Measurements from ENCODE around the gene CDH8. TPM values are rescaled to one million over a fixed set of nuclear protein-coding genes. Genes with fewer than 3 reads are reported as not detected.

The CDH8 gene
- total RNA-seq, 1 experiment from 2014 or later: 5.7 TPM

GRCh38 chr16:62034231-62035114 lies 1.8 kb downstream of the CDH8 start:
- H3K4me2 ChIP-seq (ENCODE audit: low read length): no peak overlapping the region
- DNase-seq: no peak

GRCh38 chr16:62033065-62033464 lies 3.2 kb downstream of the CDH8 start:
- Histone ChIP-seq H3K79me2 (ENCODE audit: low read length) (no peaks in the 10 kb centered on the region), H3K9me2 (replicated peaks; ENCODE audit: low read length) (no peaks in the 10 kb centered on the region), H3K4me2 (ENCODE audit: low read length) (no peak overlapping the region), H3K9ac (ENCODE audit: low read length) (no peak overlapping the region), H3F3A (ENCODE audit: low read length, unreplicated experiment) (no peaks in the 10 kb centered on the region), H3K27ac (ENCODE audit: low read length) (no peak overlapping the region), H3K4me1 (ENCODE audit: insufficient read depth, low read length) (no peaks in the 10 kb centered on the region), H3K27me3 (ENCODE audit: low read length) (peaks cover 72% of the 10 kb centered on the region), H3K4me3 (ENCODE audit: low read length) (no peak overlapping the region), H3K9me3 (ENCODE audit: low read length) (no peaks in the 10 kb centered on the region), H4K20me1 (ENCODE audit: low read length) (no peaks in the 10 kb centered on the region), H3K36me3 (ENCODE audit: low read depth, low read length) (no peaks in the 10 kb centered on the region), H2AFZ (ENCODE audit: low read length) (no peak overlapping the region)
- ATAC-seq (no peak), DNase-seq (no peak)
- intact Hi-C loops (cut with micrococcal nuclease): no loop called here
- ChIA-PET CTCF (no interaction called here), POLR2A (ENCODE audit: unreplicated experiment) (no interaction called here)
- BruUV-seq (replicated peaks): no TSS peak
- no peak for TF ChIP-seq EZH2 (IDR thresholded peaks at IDR 0.05; ENCODE audit: low read length, unreplicated experiment)
- no peak for TF ChIP-seq CTCF (conservative IDR thresholded peaks at IDR 0.05; ENCODE audit: low read depth, low read length)
- no peak for TF ChIP-seq EZH2phosphoT487 (IDR thresholded peaks at IDR 0.05; ENCODE audit: borderline replicate concordance, low read length)

More at GRCh38 chr16:62034231-62035114, 1.8 kb downstream of the CDH8 start:
- ChIA-PET POLR2A (ENCODE audit: unreplicated experiment) (no interaction called here), CTCF (no interaction called here)
- Histone ChIP-seq H3K27ac (ENCODE audit: low read length) (no peak overlapping the region), H3F3A (ENCODE audit: low read length, unreplicated experiment) (no peaks in the 10 kb centered on the region), H3K9me2 (replicated peaks; ENCODE audit: low read length) (no peaks in the 10 kb centered on the region), H3K79me2 (ENCODE audit: low read length) (no peaks in the 10 kb centered on the region), H4K20me1 (ENCODE audit: low read length) (no peaks in the 10 kb centered on the region), H3K4me3 (ENCODE audit: low read length) (no peak overlapping the region), H2AFZ (ENCODE audit: low read length) (no peak overlapping the region), H3K27me3 (ENCODE audit: low read length) (peaks cover 61% of the 10 kb centered on the region), H3K36me3 (ENCODE audit: low read depth, low read length) (no peaks in the 10 kb centered on the region), H3K9ac (ENCODE audit: low read length) (no peak overlapping the region), H3K4me1 (ENCODE audit: insufficient read depth, low read length) (no peaks in the 10 kb centered on the region), H3K9me3 (ENCODE audit: low read length) (no peaks in the 10 kb centered on the region)
- no peak for ATAC-seq
- TF ChIP-seq EZH2phosphoT487 (IDR thresholded peaks at IDR 0.05; ENCODE audit: borderline replicate concordance, low read length): no peak
- TF ChIP-seq CTCF (conservative IDR thresholded peaks at IDR 0.05; ENCODE audit: low read depth, low read length): no peak
- TF ChIP-seq EZH2 (IDR thresholded peaks at IDR 0.05; ENCODE audit: low read length, unreplicated experiment): no peak
- intact Hi-C loops (cut with micrococcal nuclease): no loop called here
- no TSS peak for BruUV-seq (replicated peaks)

- CTCF ChIA-PET: no interaction called here
- H3K36me3 ChIP-seq (ENCODE audit: low read depth, low read length): no peaks in the 10 kb centered on the region
- TF ChIP-seq EZH2phosphoT487 (IDR thresholded peaks at IDR 0.05; ENCODE audit: borderline replicate concordance, low read length) (no peak), CTCF (conservative IDR thresholded peaks at IDR 0.05; ENCODE audit: low read depth, low read length) (no peak)
- no peak overlapping the region for H3K4me2 ChIP-seq (ENCODE audit: low read length)
- DNase-seq (no peak), ATAC-seq (no peak)
- POLR2A ChIA-PET (ENCODE audit: unreplicated experiment): no interaction called here
- H3K4me1 ChIP-seq (ENCODE audit: insufficient read depth, low read length): no peaks in the 10 kb centered on the region
- H3K27me3 ChIP-seq (ENCODE audit: low read length): peaks cover 77% of the 10 kb centered on the region
- H3F3A ChIP-seq (ENCODE audit: low read length, unreplicated experiment): no peaks in the 10 kb centered on the region
- H3K27ac ChIP-seq (ENCODE audit: low read length): no peak overlapping the region
- no peaks in the 10 kb centered on the region for H4K20me1 ChIP-seq (ENCODE audit: low read length)
- H3K9me2 ChIP-seq (replicated peaks; ENCODE audit: low read length): no peaks in the 10 kb centered on the region
- H3K9ac ChIP-seq (ENCODE audit: low read length): no peak overlapping the region
- H3K79me2 ChIP-seq (ENCODE audit: low read length): no peaks in the 10 kb centered on the region
- H3K4me3 ChIP-seq (ENCODE audit: low read length): no peak overlapping the region
- no peak overlapping the region for H2AFZ ChIP-seq (ENCODE audit: low read length)
- no peaks in the 10 kb centered on the region for H3K9me3 ChIP-seq (ENCODE audit: low read length)
- intact Hi-C loops (cut with micrococcal nuclease): no loop called here
- BruUV-seq (replicated peaks): no TSS peak
Measured at GRCh38 chr16:62029947-62030346, 6.3 kb downstream of the CDH8 start.

All from PC-3 (cell line).